Small intestine (tissue), 16 donors: ENCODE measurements around the gene VWA5A. TPM values are rescaled to one million over a fixed set of nuclear protein-coding genes. Genes with fewer than 3 reads are reported as not detected.

Experiments
- DNase-seq, 2 donors: peaks; one replicate each; pipeline versions ENCODE4 v3.0.0 to v3.0.0-alpha.2; 2013
- FAIRE-seq: peaks from 2 replicates; lab custom pipeline; 2012; peaks lifted over from hg19 to GRCh38; lab: Jason Lieb, UNC
- H3K27ac ChIP-seq, 3 donors: one replicate each; pipeline ENCODE4 v1.5.1; 2013; ENCODE audit warnings: low read length in 2 of 3, mild to moderate bottlenecking in 2 of 3, control low read depth in 1 of 3, inconsistent platforms in 1 of 3, low read depth in 1 of 3, moderate library complexity in 1 of 3
- H3K27me3 ChIP-seq, 3 donors: one replicate each; pipeline ENCODE4 v1.6.1; 2013; ENCODE audit warnings: low read length in 3 of 3, inconsistent platforms in 1 of 3; ENCODE audit not compliant: control insufficient read depth in 3 of 3, insufficient read depth in 3 of 3
- H3K36me3 ChIP-seq, 3 donors: one replicate each; pipeline ENCODE4 v1.6.1; 2013; ENCODE audit warnings: low read length in 3 of 3, inconsistent platforms in 1 of 3, low read depth in 1 of 3, mild to moderate bottlenecking in 1 of 3, moderate library complexity in 1 of 3; ENCODE audit not compliant: control insufficient read depth in 3 of 3, insufficient read depth in 2 of 3
- H3K4me1 ChIP-seq, 3 donors: one replicate each; pipeline ENCODE4 v1.6.1; 2013; ENCODE audit warnings: low read length in 2 of 3, inconsistent platforms in 1 of 3, low read depth in 1 of 3, mild to moderate bottlenecking in 1 of 3, moderate library complexity in 1 of 3; ENCODE audit not compliant: control insufficient read depth in 3 of 3, insufficient read depth in 2 of 3
- H3K4me3 ChIP-seq, 3 donors: one replicate each; pipeline ENCODE4 v1.5.1; 2013; ENCODE audit warnings: low read length in 3 of 3, control low read depth in 1 of 3, inconsistent platforms in 1 of 3, low read depth in 1 of 3, mild to moderate bottlenecking in 1 of 3, moderate library complexity in 1 of 3
- H3K9me3 ChIP-seq, 2 donors: one replicate each; pipeline ENCODE4 v1.6.1; 2013; ENCODE audit warnings: low read depth in 1 of 2, low read length in 1 of 2; ENCODE audit not compliant: control insufficient read depth in 2 of 2, insufficient read depth in 1 of 2
- WGBS, 3 donors: extraction: QIAGEN DNeasy Blood & Tissue Kit; methylation state at CpG; one replicate each; pipeline ENCODE4 v1.1.7; 2013; 5-methylcytosine and 5-hydroxymethylcytosine counted together
- long read RNA-seq, 10 donors: transcript quantifications; one replicate each; lab custom pipeline, GENCODE V29; 2026
- polyA plus RNA-seq, 4 donors: library from polyadenylated mRNA; stranded (reverse) in 3 of 4; unstranded in 1 of 4; fragments of 200-250 nt in 3 of 4; fragments of 120-200 nt in 1 of 4; gene quantifications; one replicate each; pipeline versions ENCODE4 v1.2.1 to v1.2.3, GENCODE V29; 2013
- donor health status: healthy with polysubstance abuse.
- donor health status: control.
- donor health status: control.
- donor health status: Bipolar disorder and iron deficiency.
- donor health status: healthy.

Gene VWA5A, protein sequence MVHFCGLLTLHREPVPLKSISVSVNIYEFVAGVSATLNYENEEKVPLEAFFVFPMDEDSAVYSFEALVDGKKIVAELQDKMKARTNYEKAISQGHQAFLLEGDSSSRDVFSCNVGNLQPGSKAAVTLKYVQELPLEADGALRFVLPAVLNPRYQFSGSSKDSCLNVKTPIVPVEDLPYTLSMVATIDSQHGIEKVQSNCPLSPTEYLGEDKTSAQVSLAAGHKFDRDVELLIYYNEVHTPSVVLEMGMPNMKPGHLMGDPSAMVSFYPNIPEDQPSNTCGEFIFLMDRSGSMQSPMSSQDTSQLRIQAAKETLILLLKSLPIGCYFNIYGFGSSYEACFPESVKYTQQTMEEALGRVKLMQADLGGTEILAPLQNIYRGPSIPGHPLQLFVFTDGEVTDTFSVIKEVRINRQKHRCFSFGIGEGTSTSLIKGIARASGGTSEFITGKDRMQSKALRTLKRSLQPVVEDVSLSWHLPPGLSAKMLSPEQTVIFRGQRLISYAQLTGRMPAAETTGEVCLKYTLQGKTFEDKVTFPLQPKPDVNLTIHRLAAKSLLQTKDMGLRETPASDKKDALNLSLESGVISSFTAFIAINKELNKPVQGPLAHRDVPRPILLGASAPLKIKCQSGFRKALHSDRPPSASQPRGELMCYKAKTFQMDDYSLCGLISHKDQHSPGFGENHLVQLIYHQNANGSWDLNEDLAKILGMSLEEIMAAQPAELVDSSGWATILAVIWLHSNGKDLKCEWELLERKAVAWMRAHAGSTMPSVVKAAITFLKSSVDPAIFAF
- 10 to 100 TPM; 21.9 to 38.2 (median 28.7) TPM for polyA plus RNA-seq
- long read RNA-seq, donor 1, partial matches to known transcripts = 13 of 17 reads
- long read RNA-seq, donor 1, other reads (novel, unspliced or antisense) = 0 of 17 reads
- long read RNA-seq, donor 2 = 0 reads
- long read RNA-seq, donor 3, partial matches to known transcripts = 5 of 5 reads
- long read RNA-seq, donor 3, other reads (novel, unspliced or antisense) = 0 of 5 reads
- long read RNA-seq, donor 4 = 0 reads
- long read RNA-seq, donor 5, partial matches to known transcripts = 0 of 1 reads
- long read RNA-seq, donor 5, other reads (novel, unspliced or antisense) = 0 of 1 reads
- long read RNA-seq, donor 6, partial matches to known transcripts = 7 of 8 reads
- long read RNA-seq, donor 6, other reads (novel, unspliced or antisense) = 0 of 8 reads
- long read RNA-seq, donor 7 = 0 reads
- long read RNA-seq, donor 8 = 0 reads
- long read RNA-seq, donor 9, partial matches to known transcripts = 0 of 1 reads
- long read RNA-seq, donor 9, other reads (novel, unspliced or antisense) = 0 of 1 reads
- long read RNA-seq, donor 10, partial matches to known transcripts = 0 of 4 reads
- long read RNA-seq, donor 10, other reads (novel, unspliced or antisense) = 0 of 4 reads

DNA sequence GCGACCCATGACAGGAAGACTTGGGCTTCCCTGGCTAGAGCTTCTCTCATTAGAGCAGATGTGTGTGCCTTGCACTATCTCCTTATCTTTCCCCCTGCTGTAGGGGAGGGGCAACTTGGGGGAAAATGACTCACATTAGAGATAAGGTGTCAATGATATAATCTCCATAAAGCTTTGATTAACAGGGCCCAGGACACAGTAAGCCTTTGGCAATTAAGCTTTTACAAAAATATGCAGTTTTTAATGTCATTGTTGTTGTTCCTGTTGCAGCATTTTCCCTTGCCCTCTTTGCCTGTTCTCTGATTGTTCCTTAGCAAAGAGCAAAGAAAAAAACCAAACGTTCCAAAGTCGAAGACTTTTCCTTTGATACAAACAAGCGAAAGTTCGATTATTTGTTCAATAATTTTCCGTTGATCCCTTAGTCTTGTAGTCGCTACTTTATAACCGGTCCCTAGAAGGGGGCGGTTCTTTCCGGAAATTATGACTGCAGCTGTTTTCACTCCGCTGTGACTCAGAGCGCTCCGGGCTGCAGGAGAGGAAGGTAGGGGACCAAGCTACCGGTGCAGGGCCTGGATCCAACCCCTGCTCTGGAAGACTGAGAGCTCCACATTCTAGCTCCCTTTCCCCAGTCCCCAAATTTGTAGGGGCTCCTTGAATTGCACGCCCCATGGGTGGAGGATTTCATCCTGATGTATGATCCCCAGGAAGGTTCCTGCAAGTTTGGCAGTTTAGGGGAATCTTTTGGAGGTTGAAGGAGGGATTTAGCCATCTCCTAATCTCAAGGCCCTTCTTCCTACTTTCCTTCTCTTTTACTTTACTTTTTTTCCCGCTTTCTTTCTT lies at the start of gene VWA5A:
Gene VWA5A, plus strand, starts transcription at position 509 of the 840 bp plus-strand sequence. CDS start 2,062 bp downstream, outside the sequence.
- peak; percentile 93 to 94 for DNase-seq
- Histone ChIP-seq H3K4me1 (peaks cover 4 to 9% (median 7%) of the 10 kb centered on the region in 3 donors), H3K4me3 (peak within 1 kb of the TSS; percentile 61 to 78 (median 65)), H3K27me3 (no peaks in the 10 kb centered on the region), H3K36me3 (peaks cover 8 to 12% (median 9%) of the 10 kb centered on the region in 3 donors), H3K9me3 (no peaks in the 10 kb centered on the region), H3K27ac (peak within 1 kb of the TSS; percentile 50 to 79 (median 73))
- WGBS, 3 donors = 1 to 3% (median 2%) methylated on average over 16 of the region's 16 CpGs
- peak; percentile 10 for FAIRE-seq

DNA sequence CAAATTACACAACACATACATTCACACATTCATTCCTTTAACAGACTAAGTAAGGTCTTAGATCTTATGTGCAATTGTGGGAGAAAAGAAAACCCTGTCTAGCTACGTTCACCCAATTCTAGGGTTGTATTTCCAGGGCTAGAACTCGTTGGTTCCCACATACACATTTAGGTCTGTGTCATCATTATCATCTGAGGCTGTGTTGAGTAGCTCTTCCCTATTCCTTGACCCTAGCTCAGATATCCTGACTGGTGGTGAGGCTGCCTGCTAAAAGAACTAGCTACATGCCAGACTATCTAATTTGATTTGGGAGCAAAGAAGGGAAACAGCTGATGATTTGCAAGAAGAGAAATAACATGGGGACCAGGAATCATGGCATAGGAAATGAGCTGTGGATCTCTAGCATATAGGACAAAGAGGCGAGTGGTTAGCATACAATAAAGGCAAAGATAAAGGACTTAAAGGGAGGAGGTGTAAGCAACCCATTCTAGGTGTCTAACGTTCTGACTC lies 46.6 kb upstream of the VWA5A start:
- WGBS, 3 donors = 21 to 55% (median 36%) methylated on average over 4 of the region's 4 CpGs
- DNase-seq = no peak
- Histone ChIP-seq H3K4me3 (no peak overlapping the region), H3K4me1 (no peaks in the 10 kb centered on the region), H3K27me3 (peaks cover 0 to 14% (median 0%) of the 10 kb centered on the region in 3 donors), H3K27ac (no peak overlapping the region), H3K36me3 (no peaks in the 10 kb centered on the region), H3K9me3 (no peaks in the 10 kb centered on the region)
- FAIRE-seq = no peak

DNA sequence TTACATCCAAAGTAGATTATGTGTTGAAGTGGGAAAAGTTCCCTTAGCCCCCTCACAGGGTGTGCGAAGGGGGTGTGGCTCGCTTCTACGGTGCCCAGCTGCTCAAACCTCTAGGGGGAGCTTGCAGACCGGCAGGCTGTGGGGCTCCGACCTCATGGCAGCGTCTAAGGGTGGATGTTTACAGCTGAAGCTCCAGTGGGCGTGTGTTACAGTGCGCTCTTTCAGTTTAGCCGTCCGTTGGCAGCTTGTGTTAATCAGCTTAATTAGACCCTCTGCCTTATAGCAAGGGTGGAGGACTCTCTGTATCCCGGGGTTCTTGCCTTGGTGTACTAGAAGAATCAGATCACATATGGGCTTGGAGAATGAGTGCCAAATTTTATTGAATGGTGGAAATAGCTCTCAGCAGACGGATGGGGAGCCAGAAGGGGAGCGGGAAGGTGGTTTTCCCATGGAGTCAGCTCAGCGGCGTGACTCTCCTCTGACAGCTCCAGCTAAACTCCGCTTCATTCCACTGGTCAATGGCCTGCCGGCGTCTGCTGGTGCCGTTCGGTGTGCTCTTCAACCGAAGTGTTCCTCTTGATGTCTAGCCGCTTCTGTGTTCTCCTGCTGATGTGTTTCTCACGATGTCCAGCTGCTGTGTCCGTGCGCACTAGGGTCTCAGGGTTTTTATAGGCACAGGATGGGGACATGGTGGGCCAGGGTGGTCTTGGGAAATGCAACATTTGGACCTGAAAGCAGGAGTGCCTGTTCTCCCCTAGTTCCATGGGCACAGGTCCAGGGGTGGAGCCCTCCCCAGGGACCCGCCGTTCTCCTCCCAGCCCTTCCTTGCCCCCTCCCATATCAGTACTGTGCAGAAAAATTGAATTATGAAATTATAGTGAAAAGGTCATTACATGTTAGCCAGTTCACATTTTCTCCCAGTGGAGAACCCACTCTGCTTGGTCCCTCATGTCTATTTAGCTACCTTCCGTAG lies 45.5 kb upstream of the VWA5A start:
- Histone ChIP-seq H3K4me1 (no peaks in the 10 kb centered on the region), H3K27ac (no peak overlapping the region), H3K9me3 (no peaks in the 10 kb centered on the region), H3K4me3 (peak overlapping the region in 1 of 3 donors; percentile 16), H3K27me3 (peaks cover 0 to 11% (median 0%) of the 10 kb centered on the region in 3 donors), H3K36me3 (no peaks in the 10 kb centered on the region)
- no peak for FAIRE-seq
- peak; percentile 59 to 72 for DNase-seq
- WGBS, 3 donors = 28 to 36% (median 29%) methylated on average over 28 of the region's 28 CpGs

DNA sequence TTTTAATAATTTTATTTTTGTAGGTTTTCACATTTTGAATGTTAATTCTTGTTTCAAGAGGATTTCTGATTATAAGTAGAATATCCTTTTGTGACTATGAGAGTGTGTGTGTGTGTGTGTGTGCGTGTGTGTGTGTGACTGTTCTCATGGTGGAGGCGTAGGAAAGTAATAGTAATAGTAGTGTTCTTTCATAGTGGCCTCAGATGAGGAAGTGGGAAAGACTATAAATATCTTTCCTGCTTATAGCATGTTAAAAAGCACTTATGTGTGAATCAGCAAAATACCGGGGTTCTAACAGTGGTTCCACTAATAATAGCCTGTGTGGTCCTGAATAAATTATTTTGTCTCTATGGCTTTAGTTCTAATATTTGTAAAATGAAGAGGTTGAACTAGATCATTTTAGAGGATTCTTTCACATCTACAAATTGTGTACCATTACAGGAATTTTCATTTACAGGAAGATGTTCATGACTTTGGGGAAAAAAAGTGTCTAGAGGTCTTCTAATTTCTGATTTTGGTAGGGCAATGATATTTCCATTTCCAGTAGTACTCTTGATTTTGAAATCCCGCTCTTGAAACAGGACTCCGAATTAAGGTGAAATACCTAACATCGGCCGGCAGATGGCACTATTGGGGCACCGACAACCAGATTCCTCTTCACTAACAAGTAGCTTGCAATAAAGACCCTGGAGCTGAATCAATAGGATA lies 44.2 kb upstream of the VWA5A start:
- 8 to 10% (median 8%) methylated on average over 8 of the region's 8 CpGs for WGBS, 3 donors
- FAIRE-seq = peak; percentile 80

DNA sequence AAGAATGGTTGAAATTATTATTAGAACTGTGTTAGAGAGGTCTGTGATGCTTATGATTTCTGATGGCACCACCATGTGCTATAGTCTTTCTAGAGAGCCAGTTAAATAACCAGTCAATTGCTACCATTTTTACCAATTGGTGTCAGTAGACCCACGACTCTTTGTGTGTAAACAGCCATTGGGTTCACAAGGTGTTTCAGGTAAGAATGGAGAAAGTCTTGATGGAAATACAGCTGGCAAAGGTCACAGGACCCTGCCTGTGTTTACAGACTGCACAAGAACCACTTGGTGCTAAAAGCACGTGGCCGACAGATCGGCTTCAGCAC lies 43.7 kb upstream of the VWA5A start:
- no peak for FAIRE-seq
- no peak overlapping the region for H3K27ac ChIP-seq
- H3K9me3 ChIP-seq = no peaks in the 10 kb centered on the region
- H3K4me3 ChIP-seq = no peak overlapping the region
- H3K27me3 ChIP-seq = peaks cover 0 to 11% (median 0%) of the 10 kb centered on the region in 3 donors
- H3K36me3 ChIP-seq = no peaks in the 10 kb centered on the region
- H3K4me1 ChIP-seq = peaks cover 0 to 3% (median 0%) of the 10 kb centered on the region in 3 donors
- DNase-seq = no peak
- WGBS, 3 donors = 58 to 71% (median 69%) methylated on average over 4 of the region's 4 CpGs

More for the DNA sequence above, 44.2 kb upstream of the VWA5A start:
- Histone ChIP-seq H3K27me3 (peaks cover 0 to 11% (median 0%) of the 10 kb centered on the region in 3 donors), H3K4me1 (peaks cover 0 to 3% (median 0%) of the 10 kb centered on the region in 3 donors), H3K4me3 (no peak overlapping the region), H3K36me3 (no peaks in the 10 kb centered on the region), H3K27ac (no peak overlapping the region), H3K9me3 (no peaks in the 10 kb centered on the region)
- DNase-seq = peak; percentile 70 to 81

DNA sequence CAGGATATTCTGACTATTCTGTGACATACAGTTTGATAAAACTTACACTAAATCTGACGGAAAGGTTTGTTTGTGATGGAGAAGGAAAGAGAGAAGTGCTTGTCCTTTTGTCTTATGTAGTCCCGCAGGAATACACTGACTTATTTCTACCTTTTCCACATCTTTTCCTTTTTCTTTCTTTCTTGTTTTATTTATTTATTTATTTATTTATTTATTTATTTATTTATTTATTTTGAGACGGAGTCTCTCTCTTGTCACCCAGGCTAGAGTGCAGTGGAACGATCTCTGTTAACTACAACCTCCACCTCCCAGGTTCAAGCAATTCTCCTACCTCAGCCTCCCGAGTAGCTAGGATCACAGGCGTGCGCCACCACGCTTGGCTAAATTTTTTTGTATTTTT lies 43.1 kb upstream of the VWA5A start:
- Histone ChIP-seq H3K9me3 (no peaks in the 10 kb centered on the region), H3K4me1 (peaks cover 0 to 3% (median 0%) of the 10 kb centered on the region in 3 donors), H3K27ac (no peak overlapping the region), H3K27me3 (peaks cover 0 to 11% (median 0%) of the 10 kb centered on the region in 3 donors), H3K4me3 (no peak overlapping the region), H3K36me3 (no peaks in the 10 kb centered on the region)
- 88 to 92% (median 91%) methylated on average over 8 of the region's 8 CpGs for WGBS, 3 donors
- FAIRE-seq = no peak
- DNase-seq = no peak
